GM12872 (cell line): ENCODE data around the gene CEACAM3.

Experiments used
- TF ChIP-seq, protein P1 (sequence below): IDR thresholded peaks from 3 replicates; pipeline ENCODE4 v1.5.1; 2011; ENCODE audit warnings: low read depth, mild to moderate bottlenecking, low read length, moderate library complexity; ENCODE audit not compliant: insufficient read depth

CEACAM3 gene

DNA sequence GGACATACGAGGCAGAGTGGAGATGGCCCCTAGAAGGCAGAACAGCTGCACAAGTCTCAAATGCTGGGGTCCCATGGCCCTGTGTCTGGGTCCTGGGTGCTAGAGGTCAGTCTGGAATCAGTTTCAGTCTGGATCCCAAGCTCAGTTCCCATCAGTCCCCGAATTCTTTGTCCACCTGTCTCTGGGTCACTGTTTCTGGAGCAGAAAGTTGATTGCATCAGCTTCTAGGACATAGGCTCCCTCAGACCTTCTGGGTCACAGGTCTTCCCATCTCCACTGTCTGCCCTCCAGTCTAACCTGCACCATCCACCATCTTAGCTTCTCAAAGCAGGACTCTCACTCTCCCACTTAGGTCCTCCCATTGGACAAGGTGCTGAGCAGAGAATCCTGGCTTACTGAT is 42.8 kb downstream of the CEACAM3 start:
- TF ChIP-seq, protein P1, sequence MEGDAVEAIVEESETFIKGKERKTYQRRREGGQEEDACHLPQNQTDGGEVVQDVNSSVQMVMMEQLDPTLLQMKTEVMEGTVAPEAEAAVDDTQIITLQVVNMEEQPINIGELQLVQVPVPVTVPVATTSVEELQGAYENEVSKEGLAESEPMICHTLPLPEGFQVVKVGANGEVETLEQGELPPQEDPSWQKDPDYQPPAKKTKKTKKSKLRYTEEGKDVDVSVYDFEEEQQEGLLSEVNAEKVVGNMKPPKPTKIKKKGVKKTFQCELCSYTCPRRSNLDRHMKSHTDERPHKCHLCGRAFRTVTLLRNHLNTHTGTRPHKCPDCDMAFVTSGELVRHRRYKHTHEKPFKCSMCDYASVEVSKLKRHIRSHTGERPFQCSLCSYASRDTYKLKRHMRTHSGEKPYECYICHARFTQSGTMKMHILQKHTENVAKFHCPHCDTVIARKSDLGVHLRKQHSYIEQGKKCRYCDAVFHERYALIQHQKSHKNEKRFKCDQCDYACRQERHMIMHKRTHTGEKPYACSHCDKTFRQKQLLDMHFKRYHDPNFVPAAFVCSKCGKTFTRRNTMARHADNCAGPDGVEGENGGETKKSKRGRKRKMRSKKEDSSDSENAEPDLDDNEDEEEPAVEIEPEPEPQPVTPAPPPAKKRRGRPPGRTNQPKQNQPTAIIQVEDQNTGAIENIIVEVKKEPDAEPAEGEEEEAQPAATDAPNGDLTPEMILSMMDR, result no peak

DNA sequence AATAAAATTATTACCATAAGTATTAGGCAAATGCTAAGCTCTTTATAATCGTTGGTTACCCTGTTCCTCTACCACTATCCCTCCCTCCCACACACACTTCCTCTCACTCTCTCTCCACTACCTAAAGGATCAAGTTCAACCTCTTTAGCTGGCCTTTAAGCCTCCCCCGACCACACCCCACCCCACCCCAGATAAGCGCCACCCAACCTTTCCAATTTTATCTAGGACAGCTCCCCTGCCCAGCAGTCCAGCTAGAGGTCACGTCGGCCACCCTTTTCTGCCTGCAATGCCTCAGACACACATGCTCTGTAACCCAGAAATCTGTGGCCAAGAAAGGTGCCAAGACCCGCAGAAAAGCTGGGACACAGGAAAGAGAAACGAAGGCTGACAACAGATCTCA is 47.0 kb downstream of the CEACAM3 start:
- TF ChIP-seq, protein P1, result no peak

DNA sequence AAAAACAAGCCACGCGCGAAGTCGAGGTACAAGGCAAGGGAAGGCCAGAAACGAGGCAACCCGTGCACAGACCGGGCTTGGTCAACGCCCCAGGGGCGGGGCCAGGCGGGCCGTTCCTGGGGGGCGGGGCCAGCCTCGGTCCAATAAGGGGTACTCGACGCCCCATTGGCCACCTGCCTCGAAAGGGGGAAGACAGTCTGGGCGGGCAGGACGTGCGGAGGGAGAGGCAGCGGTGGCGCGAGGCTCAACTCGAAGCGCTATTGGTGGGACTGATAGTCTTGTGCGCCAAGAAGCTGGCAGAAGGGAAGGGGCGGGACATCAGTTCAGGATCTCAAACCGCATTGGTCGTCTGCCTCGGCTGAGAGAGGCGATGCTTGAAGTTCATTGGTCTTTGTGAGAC is 48.2 kb downstream of the CEACAM3 start, which contains the start of gene LYPD4:
Gene LYPD4, minus strand, starts transcription at position 83 of the 400 bp plus-strand sequence. CDS start 5,398 bp downstream, outside the sequence.
- TF ChIP-seq, protein P1, result no peak

DNA sequence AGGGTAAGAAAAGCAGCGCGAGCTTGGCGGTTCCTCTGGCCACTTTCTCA is 48.4 kb downstream of the CEACAM3 start, which contains the start of gene DMRTC2:
Gene DMRTC2, plus strand, starts transcription at position 42 of the 50 bp plus-strand sequence. CDS start 2,387 bp downstream, outside the sequence.
- TF ChIP-seq, protein P1, result no peak

DNA sequence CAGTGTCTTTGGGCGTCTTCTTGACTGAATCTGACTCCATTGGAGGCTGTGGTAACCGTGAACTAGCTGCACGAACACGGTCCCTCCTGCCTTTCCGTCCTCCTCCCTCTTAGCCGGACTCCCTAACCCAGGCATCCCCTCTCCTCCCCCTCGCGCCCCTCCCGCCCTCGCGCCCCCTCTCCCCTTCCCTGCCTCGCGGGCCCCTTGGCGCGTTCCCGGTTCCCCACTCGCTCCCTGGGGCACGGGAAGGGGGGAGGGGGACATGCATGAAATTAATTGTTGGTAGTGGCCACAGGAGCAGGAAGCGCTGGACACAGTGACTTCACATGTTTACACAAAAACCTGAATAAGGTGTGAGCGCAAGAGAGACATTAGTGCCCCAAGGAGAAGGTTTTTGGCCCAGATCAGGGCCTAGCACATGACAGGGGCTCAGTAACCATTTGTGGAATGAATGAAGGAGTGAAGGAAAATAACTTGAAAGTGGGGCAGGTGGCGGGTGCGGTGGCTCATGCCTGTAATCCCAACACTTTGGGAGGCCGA is 48.7 kb downstream of the CEACAM3 start:
- TF ChIP-seq, protein P1, result no peak

DNA sequence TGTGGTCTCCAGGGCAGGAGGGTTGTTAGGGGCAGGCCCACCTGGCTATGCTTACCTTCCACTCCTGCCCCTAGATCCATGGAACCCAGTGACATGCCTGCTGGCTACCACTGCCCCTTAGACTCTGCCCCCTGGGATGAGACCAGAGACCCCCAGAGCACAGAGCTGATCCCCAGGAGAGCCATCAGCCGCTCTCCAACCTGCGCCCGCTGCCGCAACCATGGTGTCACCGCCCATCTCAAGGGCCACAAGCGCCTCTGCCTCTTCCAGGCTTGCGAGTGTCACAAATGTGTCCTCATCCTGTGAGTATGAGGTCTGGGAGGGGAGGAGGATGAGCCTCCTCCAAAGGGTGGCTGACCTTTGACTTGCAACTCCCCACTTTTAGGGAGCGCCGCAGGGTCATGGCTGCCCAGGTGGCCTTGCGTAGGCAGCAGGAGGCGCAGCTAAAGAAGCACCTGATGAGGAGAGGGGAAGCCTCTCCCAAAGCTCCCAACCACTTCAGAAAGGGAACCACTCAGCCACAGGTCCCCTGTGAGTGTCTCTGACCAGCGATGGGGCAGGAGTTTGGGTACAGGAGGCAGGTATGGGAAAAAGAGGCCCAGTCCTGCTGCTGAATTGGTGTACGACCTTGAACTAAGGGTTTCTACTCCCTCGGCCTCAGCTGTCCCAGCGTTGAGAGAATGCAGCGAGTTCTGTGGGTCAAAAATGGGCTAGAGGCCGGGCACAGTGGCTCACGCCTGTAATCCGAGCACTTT is 51.1 kb downstream of the CEACAM3 start:
- TF ChIP-seq, protein P1, result no peak

DNA sequence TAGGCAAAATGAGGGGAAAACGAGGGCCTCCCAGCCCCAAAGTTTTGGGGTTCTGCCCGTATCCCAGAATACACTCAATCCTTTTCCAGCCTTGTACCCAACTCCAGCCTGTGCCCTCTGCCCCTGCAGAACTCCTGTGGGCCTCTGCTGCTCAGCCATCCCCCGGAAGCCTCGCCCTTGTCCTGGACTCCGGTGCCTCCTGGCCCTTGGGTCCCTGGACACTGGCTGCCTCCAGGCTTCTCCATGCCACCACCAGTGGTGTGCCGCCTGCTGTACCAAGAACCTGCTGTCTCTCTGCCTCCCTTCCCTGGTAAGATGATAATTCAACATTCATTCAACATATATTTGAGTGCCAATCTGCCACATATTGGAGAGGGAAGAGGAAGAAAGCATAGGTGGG is 52.3 kb downstream of the CEACAM3 start:
- TF ChIP-seq, protein P1, result no peak

DNA sequence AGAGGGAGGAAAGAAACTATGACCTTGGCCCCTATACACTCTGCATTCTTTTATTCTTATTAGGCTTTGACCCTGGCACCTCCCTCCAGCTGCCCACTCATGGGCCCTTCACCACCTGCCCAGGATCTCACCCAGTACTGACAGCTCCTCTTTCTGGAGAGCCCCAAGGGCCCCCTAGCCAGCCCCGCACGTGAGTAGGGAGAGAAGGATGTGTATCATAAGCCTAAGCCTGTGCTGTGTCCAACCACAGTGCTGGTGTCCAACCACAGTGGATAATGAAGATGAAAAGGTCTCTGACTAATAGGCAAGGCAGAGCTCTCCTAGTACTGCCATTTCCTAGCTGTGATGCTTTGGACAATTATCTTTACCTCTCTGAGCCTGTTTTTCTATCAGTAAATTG is 52.7 kb downstream of the CEACAM3 start:
- TF ChIP-seq, protein P1, result no peak
